Activated naive CD4-positive, alpha-beta T cell treated with anti-CD3 and anti-CD28 coated beads for 36 hours (primary cell): ENCODE data around the gene SCRT2. TPM values are rescaled to one million over a fixed set of nuclear protein-coding genes. Genes with fewer than 3 reads are reported as not detected.

ENCODE experiments used
- CTCF ChIA-PET: fragments of 350-600 bp; sonication (Branson Sonifier 250); formaldehyde crosslinking; loops from one replicate; lab custom pipeline; 2021; ENCODE audit warnings: antibody characterized with exemption; lab: Charles Lee
- DNase-seq: peaks from one replicate; pipeline ENCODE4 v3.0.0-alpha.2; 2020
- H3K27ac Mint-ChIP-seq: one replicate; pipeline ENCODE4 v1.8.0; 2021; ENCODE audit warnings: mild to moderate bottlenecking, mixed read lengths
- H3K27me3 Mint-ChIP-seq: one replicate; pipeline ENCODE4 v1.8.0; 2021; ENCODE audit warnings: low read depth, mixed read lengths
- H3K36me3 Mint-ChIP-seq: one replicate; pipeline ENCODE4 v1.8.0; 2021; ENCODE audit warnings: low read depth, mixed read lengths
- H3K4me1 Mint-ChIP-seq: one replicate; pipeline ENCODE4 v1.8.0; 2021; ENCODE audit warnings: low read depth, mixed read lengths
- H3K4me3 Mint-ChIP-seq: one replicate; pipeline ENCODE4 v1.8.0; 2021; ENCODE audit warnings: mild to moderate bottlenecking, moderate library complexity, mixed read lengths
- H3K9me3 Mint-ChIP-seq: one replicate; pipeline ENCODE4 v1.8.0; 2021; ENCODE audit warnings: mixed read lengths
- intact Hi-C: fragments of 100-400 bp; cut with micrococcal nuclease; formaldehyde crosslinking; loops from one replicate; pipeline ENCODE4 v1.15.1; 2023
- total RNA-seq, 2 experiments: library from RNA; stranded (reverse); gene quantifications; one replicate each; pipeline ENCODE4 v1.2.3, GENCODE V29; 2021

The SCRT2 gene
- total RNA-seq, 2 experiments from 2014 or later, result not detected

DNA sequence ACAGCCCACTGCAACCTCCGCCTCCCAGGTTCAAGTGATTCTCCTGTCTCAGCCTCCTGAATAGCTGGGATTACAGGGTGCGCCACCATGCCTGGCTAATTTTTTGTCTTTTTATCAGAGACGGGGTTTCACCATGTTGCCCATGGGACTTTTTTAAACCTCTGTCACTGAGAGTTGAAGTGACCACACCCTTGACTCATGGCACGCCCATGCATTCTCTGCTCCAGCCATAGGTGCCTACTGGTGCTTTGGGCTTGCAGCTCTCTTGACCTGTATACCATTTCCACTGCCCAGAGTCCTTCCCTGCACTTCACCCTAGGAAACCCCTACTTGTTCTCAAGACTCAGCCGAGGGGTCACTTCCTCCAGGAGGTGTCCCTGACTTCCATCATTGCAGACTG is 2.4 kb upstream of the SCRT2 start:
- H3K27me3 Mint-ChIP-seq, result peaks cover 52% of the 10 kb centered on the region
- no peaks in the 10 kb centered on the region for H3K9me3 Mint-ChIP-seq
- CTCF ChIA-PET, result no interaction called here
- intact Hi-C loops, result no loop called here
- H3K4me1 Mint-ChIP-seq, result peaks cover 6% of the 10 kb centered on the region
- H3K4me3 Mint-ChIP-seq, result no peak overlapping the region
- no peak overlapping the region for H3K27ac Mint-ChIP-seq
- no peaks in the 10 kb centered on the region for H3K36me3 Mint-ChIP-seq
- DNase-seq, result no peak

DNA sequence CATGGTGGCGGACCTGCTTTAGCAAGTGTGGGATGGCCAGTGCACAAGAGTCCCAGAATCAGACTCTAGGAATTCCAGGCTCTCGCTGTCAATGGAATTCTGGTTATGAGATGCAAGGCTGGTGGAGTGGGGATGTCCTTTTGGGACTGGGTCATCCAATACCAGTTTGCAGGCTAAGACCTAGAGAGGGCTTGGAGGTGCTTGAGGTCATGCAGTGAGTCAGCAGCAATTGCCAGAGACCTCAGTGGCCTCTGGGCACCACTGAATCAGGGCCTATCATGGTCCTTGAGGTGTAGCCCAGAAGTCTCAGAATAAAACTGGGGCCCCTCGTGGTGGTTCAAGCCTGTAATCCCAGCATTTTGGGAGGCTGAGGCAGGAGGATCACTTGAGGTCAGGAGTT is 1.4 kb upstream of the SCRT2 start:
- Mint-ChIP-seq H3K4me3 (no peak overlapping the region), H3K36me3 (no peaks in the 10 kb centered on the region), H3K9me3 (no peaks in the 10 kb centered on the region), H3K27ac (no peak overlapping the region), H3K4me1 (peaks cover 6% of the 10 kb centered on the region), H3K27me3 (peaks cover 60% of the 10 kb centered on the region)
- no peak for DNase-seq
- intact Hi-C loops, result no loop called here
- CTCF ChIA-PET, result no interaction called here

DNA sequence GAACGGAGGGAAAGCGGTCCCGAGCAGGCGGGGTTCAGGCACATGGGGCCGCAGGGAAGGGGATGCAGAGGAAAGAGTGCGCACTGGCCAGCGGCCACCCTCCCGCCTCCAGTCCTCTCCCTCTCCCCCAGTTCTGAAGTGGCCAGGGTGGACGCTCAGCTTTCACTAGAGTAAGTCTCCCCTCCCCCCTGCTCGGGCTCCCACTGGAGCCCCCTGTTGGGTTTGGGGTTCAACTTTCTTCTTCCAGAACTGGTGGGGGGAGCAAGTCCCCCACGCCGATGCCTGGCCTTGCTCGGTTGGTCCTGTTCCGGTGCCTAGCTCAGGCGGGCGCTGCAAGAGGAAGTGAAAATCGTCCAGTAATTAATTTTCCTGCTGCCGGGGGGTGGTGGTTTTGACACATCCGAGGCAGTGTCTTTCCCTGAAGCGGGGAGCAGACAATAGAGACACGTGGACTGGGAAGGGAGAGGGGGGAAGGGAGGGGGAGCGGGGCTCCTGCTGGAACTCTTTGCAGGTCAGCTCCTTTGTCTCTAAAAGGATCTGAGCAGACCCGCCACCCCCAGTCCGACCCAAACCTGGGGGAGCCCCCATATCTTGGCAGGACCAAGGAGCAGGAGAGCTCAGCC is 824 bp upstream of the SCRT2 start:
- CTCF ChIA-PET, result no interaction called here
- no peak overlapping the region for H3K27ac Mint-ChIP-seq
- no peak for DNase-seq
- intact Hi-C loops, result no loop called here
- H3K4me3 Mint-ChIP-seq, result no peak overlapping the region
- peaks cover 6% of the 10 kb centered on the region for H3K4me1 Mint-ChIP-seq
- no peaks in the 10 kb centered on the region for H3K9me3 Mint-ChIP-seq
- H3K36me3 Mint-ChIP-seq, result no peaks in the 10 kb centered on the region
- peaks cover 63% of the 10 kb centered on the region for H3K27me3 Mint-ChIP-seq

- H3K27me3 Mint-ChIP-seq, result peaks cover 73% of the 10 kb centered on the region
- H3K4me3 Mint-ChIP-seq, result no peak overlapping the region
- H3K36me3 Mint-ChIP-seq, result no peaks in the 10 kb centered on the region
- CTCF ChIA-PET, result no interaction called here
- DNase-seq, result no peak
- peaks cover 6% of the 10 kb centered on the region for H3K4me1 Mint-ChIP-seq
- intact Hi-C loops, result no loop called here
- no peaks in the 10 kb centered on the region for H3K9me3 Mint-ChIP-seq
- H3K27ac Mint-ChIP-seq, result no peak overlapping the region
Measured at GRCh38 chr20:675033-675452, 559 bp downstream of the SCRT2 start.

- Mint-ChIP-seq H3K27ac (no peak overlapping the region), H3K4me1 (peaks cover 6% of the 10 kb centered on the region), H3K27me3 (peaks cover 66% of the 10 kb centered on the region), H3K9me3 (no peaks in the 10 kb centered on the region), H3K36me3 (no peaks in the 10 kb centered on the region), H3K4me3 (no peak overlapping the region)
- CTCF ChIA-PET, result no interaction called here
- DNase-seq, result no peak
- intact Hi-C loops, result no loop called here
Measured at GRCh38 chr20:673603-674001, 2.0 kb downstream of the SCRT2 start.

DNA sequence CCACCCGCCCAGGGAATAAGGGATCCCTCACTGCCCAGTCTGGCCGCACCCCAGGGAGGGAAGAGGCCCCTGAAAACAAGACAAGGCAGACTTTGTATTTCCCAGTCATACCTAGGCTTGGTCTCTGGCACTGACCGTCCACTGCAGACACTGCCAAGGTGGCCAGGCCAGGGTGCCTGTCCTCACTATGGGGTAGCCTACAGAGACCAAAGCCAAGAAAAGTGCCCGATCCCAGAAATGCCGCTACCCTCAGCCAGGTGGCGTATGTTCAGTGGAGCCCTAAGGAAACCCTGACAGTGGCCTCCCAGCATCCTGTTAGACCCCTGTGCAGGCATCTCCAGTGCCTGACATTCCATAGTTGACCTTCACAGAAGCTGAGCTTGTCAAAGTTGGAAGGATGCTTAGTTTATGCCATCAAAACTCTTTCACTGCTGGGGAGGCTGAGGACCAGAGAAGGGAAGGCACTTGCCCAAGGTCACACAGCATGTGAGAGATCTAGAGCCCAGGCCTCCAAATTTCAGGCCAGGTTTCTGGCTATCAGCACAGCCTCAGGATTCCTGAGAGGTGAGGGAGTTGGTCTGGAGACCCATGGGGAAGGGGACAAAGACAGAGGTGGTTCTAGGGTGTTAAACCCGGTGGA is 2.5 kb downstream of the SCRT2 start:
- peaks cover 6% of the 10 kb centered on the region for H3K4me1 Mint-ChIP-seq
- H3K4me3 Mint-ChIP-seq, result no peak overlapping the region
- no peaks in the 10 kb centered on the region for H3K36me3 Mint-ChIP-seq
- no peak overlapping the region for H3K27ac Mint-ChIP-seq
- DNase-seq, result no peak
- no peaks in the 10 kb centered on the region for H3K9me3 Mint-ChIP-seq
- peaks cover 64% of the 10 kb centered on the region for H3K27me3 Mint-ChIP-seq
- intact Hi-C loops, result no loop called here
- CTCF ChIA-PET, result no interaction called here

- CTCF ChIA-PET, result interaction anchor here (0.7 kb wide), 1 partner anchor 299 kb away, joined by 3 read pairs; no protein-coding TSS in a partner anchor
- Mint-ChIP-seq H3K9me3 (no peaks in the 10 kb centered on the region), H3K4me1 (peaks cover 6% of the 10 kb centered on the region), H3K36me3 (no peaks in the 10 kb centered on the region), H3K4me3 (no peak overlapping the region), H3K27ac (no peak overlapping the region), H3K27me3 (peaks cover 66% of the 10 kb centered on the region)
- intact Hi-C loops, result no loop called here
- no peak for DNase-seq
Measured at GRCh38 chr20:671252-672030, 4.2 kb downstream of the SCRT2 start.

- peaks cover 66% of the 10 kb centered on the region for H3K27me3 Mint-ChIP-seq
- intact Hi-C loops, result loop anchor here (5.0 kb wide), 1 partner anchor 58 kb away; no protein-coding TSS in a partner anchor
- CTCF ChIA-PET, result interaction anchor here (0.7 to 1.3 kb wide), 3 partner anchors 9 to 224 kb away, joined by 3 to 4 read pairs (median 3); no protein-coding TSS in a partner anchor
Measured at GRCh38 chr20:669573-669972, 6.0 kb downstream of the SCRT2 start.

GRCh38 chr20:668638-669037 is 7.0 kb downstream of the SCRT2 start:
- CTCF ChIA-PET, result interaction anchor here (1.3 to 2.7 kb wide), 3 partner anchors 23 to 223 kb away, joined by 3 to 15 read pairs (median 11); no protein-coding TSS in a partner anchor
- H3K36me3 Mint-ChIP-seq, result no peaks in the 10 kb centered on the region
- H3K4me1 Mint-ChIP-seq, result no peaks in the 10 kb centered on the region
- H3K4me3 Mint-ChIP-seq, result no peak overlapping the region
- DNase-seq, result no peak
- H3K27ac Mint-ChIP-seq, result no peak overlapping the region
- intact Hi-C loops, result loop anchor here (5.0 kb wide), 1 partner anchor 59 kb away; no protein-coding TSS in a partner anchor
- peaks cover 60% of the 10 kb centered on the region for H3K27me3 Mint-ChIP-seq
- H3K9me3 Mint-ChIP-seq, result no peaks in the 10 kb centered on the region

More at GRCh38 chr20:669573-669972, 6.0 kb downstream of the SCRT2 start:
- H3K36me3 Mint-ChIP-seq, result no peaks in the 10 kb centered on the region
- no peaks in the 10 kb centered on the region for H3K4me1 Mint-ChIP-seq
- H3K9me3 Mint-ChIP-seq, result no peaks in the 10 kb centered on the region
- no peak overlapping the region for H3K4me3 Mint-ChIP-seq
- no peak overlapping the region for H3K27ac Mint-ChIP-seq
- DNase-seq, result no peak

- H3K27ac Mint-ChIP-seq, result no peak overlapping the region
- no peak for DNase-seq
- CTCF ChIA-PET, result interaction anchor here (1.2 to 2.7 kb wide), 4 partner anchors 21 to 315 kb away, joined by 3 to 15 read pairs (median 10); no protein-coding TSS in a partner anchor
- no peaks in the 10 kb centered on the region for H3K36me3 Mint-ChIP-seq
- peaks cover 2% of the 10 kb centered on the region for H3K4me1 Mint-ChIP-seq
- H3K9me3 Mint-ChIP-seq, result no peaks in the 10 kb centered on the region
- intact Hi-C loops, result loop anchor here (5.0 kb wide), 1 partner anchor 59 kb away; no protein-coding TSS in a partner anchor
- H3K27me3 Mint-ChIP-seq, result peaks cover 60% of the 10 kb centered on the region
- no peak overlapping the region for H3K4me3 Mint-ChIP-seq
Measured at GRCh38 chr20:668050-668449, 7.6 kb downstream of the SCRT2 start.

- Mint-ChIP-seq H3K36me3 (no peaks in the 10 kb centered on the region), H3K4me3 (no peak overlapping the region), H3K27me3 (peaks cover 61% of the 10 kb centered on the region), H3K9me3 (no peaks in the 10 kb centered on the region), H3K4me1 (peaks cover 4% of the 10 kb centered on the region), H3K27ac (no peak overlapping the region)
- intact Hi-C loops, result loop anchor here (1.0 to 5.0 kb wide), 4 partner anchors 14 to 313 kb away; partner anchors contain the start of gene SRXN1
- peak; percentile 76 for DNase-seq
- CTCF ChIA-PET, result interaction anchor here (0.7 to 2.7 kb wide), 12 partner anchors 10 to 315 kb away, joined by 3 to 15 read pairs (median 4); no protein-coding TSS in a partner anchor
Measured at GRCh38 chr20:667351-668034, 8.1 kb downstream of the SCRT2 start.
